ENCODE results near the gene CHI3L2.

Gene CHI3L2

GRCh38 chr1:111256988-111257658, 29.6 kb downstream of the CHI3L2 start:
- no peak for DNase-seq

GRCh38 chr1:111267801-111268508, 40.4 kb downstream of the CHI3L2 start:
- DNase-seq, result no peak

GRCh38 chr1:111269825-111270406, 42.4 kb downstream of the CHI3L2 start:
- DNase-seq, result no peak

DNA sequence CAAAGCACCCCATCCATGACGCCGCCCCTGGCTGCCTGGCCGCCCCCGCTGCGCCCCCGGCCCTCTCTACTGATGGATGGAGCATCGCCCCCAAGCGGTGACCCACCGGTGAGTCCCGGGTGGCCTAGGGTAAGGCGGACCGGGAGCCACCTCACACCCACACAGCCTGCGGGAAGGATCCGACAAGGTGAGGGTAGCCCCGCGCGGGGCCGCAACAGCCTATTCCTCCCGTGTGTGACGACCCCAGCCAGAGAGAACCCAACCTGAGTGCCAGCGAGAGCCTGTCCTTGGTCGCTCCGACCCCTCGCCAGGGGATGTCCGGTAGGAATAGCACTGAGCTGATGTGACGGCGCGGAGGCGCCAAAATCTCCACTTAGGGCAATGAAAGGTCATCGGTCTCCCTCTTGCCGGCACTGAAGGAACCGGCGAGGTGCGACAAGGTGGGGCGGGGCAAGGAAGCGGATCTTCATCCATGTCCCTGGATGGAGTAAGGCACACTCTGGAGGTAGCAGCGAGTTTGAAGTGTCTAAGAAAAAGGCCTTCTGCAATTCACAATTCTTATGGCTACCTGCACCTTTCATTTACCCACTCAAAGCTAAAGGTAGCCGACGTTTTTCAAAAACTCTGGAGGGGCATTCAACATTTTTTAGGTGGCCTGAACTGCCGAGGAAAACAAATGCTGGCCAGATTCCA, 43.4 kb downstream of the CHI3L2 start:
- no peak for DNase-seq

DNA sequence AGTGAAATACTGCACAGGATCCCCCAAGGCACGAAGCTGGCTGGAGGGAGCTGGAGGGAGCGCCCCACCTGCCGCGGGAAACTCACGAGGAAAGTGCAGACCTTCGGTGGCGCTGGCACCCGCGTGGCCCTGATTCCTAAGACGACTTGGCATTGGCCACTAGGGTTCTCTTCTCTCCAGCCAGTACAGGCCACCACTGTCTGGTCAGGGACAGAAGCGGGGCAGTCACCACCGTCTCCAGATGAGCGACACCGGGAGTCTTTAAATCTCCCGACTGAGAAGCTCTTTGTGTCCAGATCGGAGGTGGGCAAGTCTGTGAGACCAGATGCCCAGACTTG, 43.9 kb downstream of the CHI3L2 start:
- DNase-seq, result no peak

DNA sequence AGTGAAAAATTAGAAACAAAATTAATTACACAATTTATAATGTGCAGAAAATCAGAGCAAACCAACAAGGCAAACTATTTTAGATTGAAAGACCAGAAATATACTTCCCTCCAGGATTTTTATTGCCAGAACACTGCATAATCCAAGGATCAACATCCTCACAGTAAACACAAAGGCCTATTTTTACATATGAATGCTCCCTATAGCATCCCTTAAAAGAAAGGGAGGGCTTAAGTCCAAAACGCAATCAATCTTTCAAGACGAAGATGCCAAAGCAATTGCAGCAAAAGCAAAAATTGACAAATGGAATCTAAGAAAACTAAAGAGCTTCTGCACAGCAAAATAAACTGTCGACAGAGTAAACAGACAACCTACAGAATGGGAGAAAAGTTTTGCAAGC, 44.6 kb downstream of the CHI3L2 start:
- no peak for DNase-seq

DNA sequence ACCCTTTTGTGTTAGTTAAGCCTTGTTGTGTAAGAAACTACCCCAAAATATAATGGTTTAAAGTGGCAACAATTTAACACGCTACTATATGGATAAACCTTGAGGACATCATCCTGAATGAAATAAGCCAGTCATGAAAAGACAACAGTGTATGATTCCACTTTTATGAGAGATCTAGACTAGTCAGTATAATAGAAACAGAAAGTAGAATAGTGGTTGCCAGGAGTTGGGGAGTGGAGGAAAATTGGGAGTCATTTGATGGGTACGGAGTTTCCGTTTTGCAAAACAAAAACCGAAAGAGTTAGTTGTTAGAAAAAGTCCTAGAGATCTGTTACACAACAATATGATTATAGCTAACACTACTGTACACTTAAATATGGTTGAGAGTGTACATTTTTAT, 47.1 kb downstream of the CHI3L2 start:
- no peak for DNase-seq

DNA sequence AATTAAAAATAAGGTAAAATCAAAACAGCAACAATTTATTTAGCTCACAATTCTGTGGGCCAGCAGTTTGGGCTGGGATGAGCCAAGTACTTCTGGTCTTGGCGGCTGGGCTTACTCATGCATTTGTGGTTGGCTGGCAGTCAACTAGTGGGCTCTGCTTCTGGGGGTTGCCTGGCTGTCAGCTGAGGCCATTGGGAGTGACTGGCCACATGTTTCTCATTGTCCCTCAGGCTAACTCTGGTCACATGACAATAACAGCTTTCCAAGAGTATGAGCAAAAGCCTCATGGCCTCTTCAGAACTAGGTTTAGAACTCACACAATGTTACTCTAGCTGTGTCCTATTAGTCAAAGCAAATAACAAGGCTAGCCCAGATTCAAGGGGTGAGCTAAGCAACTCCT, 47.6 kb downstream of the CHI3L2 start:
- DNase-seq, result no peak

GRCh38 chr1:111275780-111276433, 48.4 kb downstream of the CHI3L2 start:
- DNase-seq, result no peak

DNA sequence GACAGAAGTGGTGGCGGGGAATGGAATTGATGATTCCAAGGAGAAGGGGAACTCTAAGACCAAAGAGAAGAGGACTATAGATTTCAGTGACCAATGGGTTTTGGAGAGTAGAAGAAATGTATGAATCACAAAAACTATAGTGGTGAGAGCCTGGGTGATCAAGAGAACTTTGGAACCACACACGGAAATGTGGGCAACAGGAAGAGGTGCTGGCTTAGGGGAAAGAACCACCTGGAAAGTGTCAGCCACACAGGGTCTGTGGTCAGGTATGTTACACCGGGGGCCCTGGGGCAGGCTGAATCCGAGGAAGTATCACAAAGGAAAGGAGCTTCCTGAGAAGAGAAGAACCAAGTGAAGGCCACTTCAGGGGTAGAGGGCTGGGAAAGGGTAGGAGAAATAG, 51.6 kb downstream of the CHI3L2 start:
- DNase-seq, result no peak

- DNase-seq, result no peak
These were observed 52.8 kb downstream of the CHI3L2 start for GRCh38 chr1:111280267-111280666.

DNA sequence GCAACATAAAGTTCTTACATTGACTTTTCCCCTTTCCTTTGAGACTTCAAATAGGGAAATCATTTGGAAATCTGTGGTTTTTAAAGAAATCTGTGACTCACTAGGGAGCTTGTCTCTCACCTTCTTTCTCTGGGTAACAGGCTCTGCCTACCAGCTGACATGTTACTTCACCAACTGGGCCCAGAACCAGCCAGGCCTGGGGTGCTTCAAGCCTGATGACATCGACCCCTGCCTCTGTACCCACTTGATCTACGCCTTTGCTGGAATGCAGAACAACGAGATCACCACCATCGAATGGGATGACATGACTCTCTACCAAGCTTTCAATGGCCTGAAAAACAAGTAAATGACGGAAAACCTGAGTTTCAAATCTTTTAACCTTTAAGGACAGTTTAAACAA, 53.9 kb downstream of the CHI3L2 start:
- DNase-seq, result no peak

GRCh38 chr1:111283838-111284237, 56.3 kb downstream of the CHI3L2 start:
- DNase-seq, result no peak

GRCh38 chr1:111285879-111286278, 58.4 kb downstream of the CHI3L2 start:
- no peak for DNase-seq

GRCh38 chr1:111286912-111287311, 59.4 kb downstream of the CHI3L2 start:
- DNase-seq, result no peak

DNA sequence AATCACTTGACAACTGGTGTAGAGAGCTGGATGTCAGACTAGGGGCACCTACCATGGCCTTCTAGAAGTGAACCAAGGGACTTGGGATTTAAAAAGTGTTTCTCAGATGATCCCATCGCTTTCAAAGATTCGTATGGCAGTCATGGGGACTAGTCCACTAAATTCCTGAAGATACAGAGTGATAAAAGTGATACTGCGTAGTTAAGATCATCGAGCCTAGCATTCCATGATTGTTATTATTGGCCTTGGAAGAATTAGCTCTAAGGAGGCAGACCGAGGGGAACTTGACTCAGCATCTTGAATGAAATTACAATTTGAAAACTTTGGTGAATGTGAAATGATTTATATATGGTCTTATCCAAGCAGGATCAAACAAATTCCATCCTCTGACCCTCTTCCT, 61.9 kb downstream of the CHI3L2 start:
- DNase-seq, result no peak

GRCh38 chr1:111290104-111290503, 62.6 kb downstream of the CHI3L2 start:
- DNase-seq, result no peak

DNA sequence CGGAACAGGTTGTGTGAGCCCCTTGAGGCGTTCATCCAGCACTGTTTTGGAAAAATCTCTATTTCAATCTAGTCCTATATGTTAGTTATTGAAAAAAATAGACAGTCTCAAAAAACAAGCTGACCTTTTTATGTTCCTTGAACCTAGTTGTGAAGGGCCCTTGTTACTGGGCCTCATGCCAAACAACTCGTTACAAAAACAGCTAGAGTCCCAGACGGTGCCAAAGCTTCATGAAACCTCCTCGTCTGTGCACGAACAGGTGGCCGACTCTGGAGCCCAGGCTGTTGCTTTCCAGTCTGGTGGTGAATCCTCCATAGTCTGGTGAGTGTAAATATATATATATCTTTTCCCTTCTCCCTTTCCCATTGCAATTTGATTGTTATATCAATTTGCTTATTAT, 63.1 kb downstream of the CHI3L2 start, which contains the start of gene CHIA:
CHIA (plus strand) TSS at position 222 of the 400 bp plus-strand sequence. CDS start 19,617 bp downstream, outside the sequence.
- no peak for DNase-seq
